Raji (cell line): Measurements from ENCODE around the gene ZNF813.

Experiments used
- POLR2A ChIP-seq: IDR thresholded peaks from 2 replicates; pipeline ENCODE4 v1.6.1; 2011; ENCODE audit warnings: low read depth, low read length, control low read depth; ENCODE audit not compliant: insufficient read depth

The ZNF813 gene

GRCh38 chr19:53467485-53468262 lies at the start of gene ZNF813:
Gene ZNF813 (plus strand): TSS chr19:53467733. CDS start chr19:53483823, 16,090 bp downstream.
- peak; percentile 82 for TF ChIP-seq POLR2A

GRCh38 chr19:53422551-53422950 lies 45.0 kb upstream of the ZNF813 start:
- no peak for TF ChIP-seq POLR2A

- no peak for TF ChIP-seq POLR2A
These were observed 42.5 kb upstream of the ZNF813 start for GRCh38 chr19:53424968-53425597.

GRCh38 chr19:53431399-53432087 lies 36.0 kb upstream of the ZNF813 start, which contains the start of gene ZNF761:
Gene ZNF761 (plus strand): TSS chr19:53431984. CDS start chr19:53447269, 15,285 bp downstream.
- peak; percentile 83 for TF ChIP-seq POLR2A

DNA sequence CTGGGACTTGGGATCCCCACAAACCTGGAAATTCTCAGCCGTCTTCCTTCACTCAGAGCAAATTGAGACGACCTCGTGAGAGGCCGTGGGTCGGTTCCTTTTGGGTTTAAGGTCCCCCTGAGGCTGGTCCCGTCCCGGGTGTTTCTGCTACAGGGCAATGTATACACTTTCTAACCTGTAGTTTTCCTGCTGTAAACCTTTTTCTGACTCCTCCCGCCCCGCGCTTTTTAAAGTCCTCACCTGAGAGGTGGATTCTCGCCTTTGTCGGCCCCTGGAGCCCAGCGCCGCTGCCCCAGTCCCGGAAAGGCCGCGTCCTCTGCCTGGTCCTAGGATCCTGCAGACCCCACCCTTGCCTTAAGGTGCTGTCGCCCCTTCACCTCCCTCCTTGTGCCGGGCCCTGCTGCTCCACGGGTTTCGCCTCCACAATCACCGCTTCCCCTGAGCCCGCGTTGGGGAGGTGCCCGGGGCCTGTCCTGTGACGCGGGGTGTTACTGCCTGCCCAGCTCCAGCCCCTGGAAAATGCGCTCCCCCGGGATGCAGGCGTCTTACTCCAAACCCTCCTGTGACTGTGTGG lies 35.4 kb upstream of the ZNF813 start:
- no peak for TF ChIP-seq POLR2A

GRCh38 chr19:53455828-53456227 lies 11.7 kb upstream of the ZNF813 start:
- no peak for TF ChIP-seq POLR2A

- TF ChIP-seq POLR2A, result no peak
These were observed 5.7 kb upstream of the ZNF813 start for GRCh38 chr19:53461866-53462265.

- TF ChIP-seq POLR2A, result no peak
These were observed 4.7 kb upstream of the ZNF813 start for GRCh38 chr19:53462861-53463260.

GRCh38 chr19:53463263-53463662 lies 4.3 kb upstream of the ZNF813 start:
- TF ChIP-seq POLR2A, result no peak

- no peak for TF ChIP-seq POLR2A
These were observed 628 bp upstream of the ZNF813 start for GRCh38 chr19:53466726-53467484.

DNA sequence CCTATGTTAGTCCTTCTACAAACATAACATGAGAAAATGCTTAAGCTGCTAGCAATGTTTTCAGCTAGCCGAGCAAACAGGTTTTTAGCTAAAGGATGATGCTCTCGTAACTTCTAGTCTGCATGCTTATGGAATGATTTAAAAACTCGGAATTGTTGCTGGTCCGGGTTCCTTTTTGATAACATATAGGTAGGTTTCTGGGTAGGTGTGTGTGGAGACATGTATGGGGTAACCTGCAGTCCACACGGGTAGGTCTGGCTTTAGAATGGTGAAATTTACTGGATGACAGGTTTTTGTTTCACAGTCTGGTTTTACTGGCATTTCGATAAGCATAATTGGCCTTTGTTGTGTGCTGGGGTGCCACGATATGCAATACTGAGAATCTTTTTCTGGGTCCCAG lies 4.4 kb downstream of the ZNF813 start:
- no peak for TF ChIP-seq POLR2A

DNA sequence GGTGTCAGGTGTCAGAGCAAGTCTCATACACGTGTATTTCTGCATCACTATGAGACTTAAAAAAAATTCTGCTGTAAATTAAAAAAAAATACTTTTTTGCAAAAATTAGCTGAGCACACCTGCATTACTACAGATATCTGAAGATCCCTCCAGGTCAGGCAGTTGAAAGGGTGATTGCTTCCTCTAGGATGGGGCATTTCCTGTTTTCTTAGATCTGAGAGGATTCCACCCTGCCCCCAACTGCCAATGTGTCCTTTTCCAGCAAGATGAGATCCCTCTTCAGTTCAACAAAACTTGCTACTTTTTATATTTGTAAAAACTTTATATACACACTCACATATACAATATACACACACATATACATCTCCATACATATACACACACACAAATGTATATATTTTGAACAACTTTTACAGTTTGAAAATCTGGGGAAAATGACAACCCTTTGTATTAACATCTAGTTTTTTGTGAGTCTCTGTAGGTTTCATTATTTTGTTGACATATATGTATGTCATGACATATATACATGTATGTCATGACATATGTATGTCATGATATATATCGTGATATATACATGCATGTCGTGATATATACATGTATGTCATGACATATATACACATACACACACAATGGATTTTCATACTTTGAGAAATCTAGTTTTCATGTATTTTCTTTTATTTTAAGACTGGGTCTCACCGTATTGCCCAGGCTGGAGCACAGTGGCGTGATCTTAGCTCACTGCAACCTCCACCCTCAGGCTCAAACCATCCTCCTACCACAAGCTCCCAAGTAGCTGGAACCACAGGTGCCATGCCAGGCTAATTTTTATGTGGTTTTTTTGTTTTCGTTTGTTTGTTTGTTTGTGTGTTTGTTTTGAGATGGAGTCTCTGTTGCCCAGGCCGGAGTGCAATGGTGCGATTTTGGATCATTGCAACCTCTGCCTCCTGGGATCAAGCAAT lies 17.8 kb downstream of the ZNF813 start:
- no peak for TF ChIP-seq POLR2A

- TF ChIP-seq POLR2A, result no peak
These were observed 24.6 kb downstream of the ZNF813 start for GRCh38 chr19:53492153-53492552.

DNA sequence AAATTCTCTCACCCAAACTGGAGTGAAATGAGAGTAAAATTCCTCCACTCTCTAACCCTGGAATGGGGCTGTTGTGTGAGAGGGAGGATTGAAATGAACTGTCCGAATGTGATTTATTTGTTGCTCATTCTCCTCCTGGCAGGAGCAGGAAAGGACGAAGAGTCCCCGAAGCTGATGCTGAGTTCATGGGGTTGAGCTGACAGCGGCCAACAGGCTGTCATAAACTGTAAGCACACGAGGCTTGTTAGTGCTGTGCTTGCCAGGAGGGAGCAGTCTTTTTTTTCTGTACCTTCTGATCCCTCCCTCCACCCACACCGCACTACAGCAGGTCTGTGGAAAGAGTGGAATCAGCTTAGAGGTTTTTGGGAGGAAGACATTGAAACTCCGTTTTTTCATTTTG lies 37.4 kb downstream of the ZNF813 start:
- TF ChIP-seq POLR2A, result no peak
